ENCODE measurements around the gene UVSSA. TPM values are rescaled to one million over a fixed set of nuclear protein-coding genes. Genes with fewer than 3 reads are reported as not detected.
"Not testable (repeated sequence)": the region's sequence is repeated elsewhere in the genome, so short reads cannot be mapped to it uniquely, and the experiment has no call there.

Gene UVSSA
- total and polyA plus RNA-seq, 2 experiments from 2014 or later, result 2.9 to 4.1 TPM

GRCh38 chr4:1331591-1332353 is 15.2 kb upstream of the UVSSA start:
- DNase-seq, result no peak
- no peak overlapping the region for H3K27ac ChIP-seq
- H3K9me2 ChIP-seq (ENCODE audit: insufficient read depth), result no peaks in the 10 kb centered on the region
- H3F3A ChIP-seq (ENCODE audit: insufficient read depth), result peaks cover 34% of the 10 kb centered on the region
- in situ Hi-C loops (cut with MboI), result no loop called here
- H4K20me1 ChIP-seq (ENCODE audit: insufficient read depth), result no peaks in the 10 kb centered on the region
- no peak overlapping the region for H2AFZ ChIP-seq
- no peak overlapping the region for H3K9ac ChIP-seq
- H3K4me2 ChIP-seq (ENCODE audit: unreplicated experiment), result no peak overlapping the region
- H3K79me2 ChIP-seq (ENCODE audit: insufficient read depth), result peaks cover 50% of the 10 kb centered on the region
- no peaks in the 10 kb centered on the region for H3K4me1 ChIP-seq (ENCODE audit: insufficient read depth)
- H3K4me3 ChIP-seq, result no peak overlapping the region
- no peaks in the 10 kb centered on the region for H3K27me3 ChIP-seq (replicated peaks; ENCODE audit: insufficient read depth)
- no peaks in the 10 kb centered on the region for H3K9me3 ChIP-seq (ENCODE audit: low read depth)
- H3K36me3 ChIP-seq (ENCODE audit: low read depth), result peaks cover 18% of the 10 kb centered on the region; the same call in 1 of the 2 replicates
- no peak for TF ChIP-seq EZH2phosphoT487 (IDR thresholded peaks at IDR 0.05; ENCODE audit: insufficient read depth, low read depth)
- no peak for TF ChIP-seq EZH2 (IDR thresholded peaks at IDR 0.05; ENCODE audit: insufficient read depth, poor library complexity, severe bottlenecking)
- 82 to 83% methylated on average over 19 to 21 of the region's 21 CpGs for WGBS, 2 experiments (ENCODE audit: low coverage in 1 of 2, low lambda C conversion rate in 2 of 2, missing lambda C conversion rate in 2 of 2)

- peaks cover 50% of the 10 kb centered on the region for H3K79me2 ChIP-seq (ENCODE audit: insufficient read depth)
- H3K9ac ChIP-seq, result no peak overlapping the region
- H3K9me2 ChIP-seq (ENCODE audit: insufficient read depth), result no peaks in the 10 kb centered on the region
- TF ChIP-seq EZH2phosphoT487 (IDR thresholded peaks at IDR 0.05; ENCODE audit: insufficient read depth, low read depth) (no peak), EZH2 (IDR thresholded peaks at IDR 0.05; ENCODE audit: insufficient read depth, poor library complexity, severe bottlenecking) (no peak)
- H3K27me3 ChIP-seq (replicated peaks; ENCODE audit: insufficient read depth), result no peaks in the 10 kb centered on the region
- no peak overlapping the region for H3K4me3 ChIP-seq
- peaks cover 21% of the 10 kb centered on the region; the same call in 1 of the 2 replicates for H3K36me3 ChIP-seq (ENCODE audit: low read depth)
- no peak overlapping the region for H2AFZ ChIP-seq
- 69 to 72% methylated on average over 12 to 13 of the region's 13 CpGs for WGBS, 2 experiments (ENCODE audit: low coverage in 1 of 2, low lambda C conversion rate in 2 of 2, missing lambda C conversion rate in 2 of 2)
- no peak overlapping the region for H3K4me2 ChIP-seq (ENCODE audit: unreplicated experiment)
- no peak for DNase-seq
- no peaks in the 10 kb centered on the region for H4K20me1 ChIP-seq (ENCODE audit: insufficient read depth)
- H3F3A ChIP-seq (ENCODE audit: insufficient read depth), result peaks cover 31% of the 10 kb centered on the region
- in situ Hi-C loops (cut with MboI), result no loop called here
- no peak overlapping the region for H3K27ac ChIP-seq
- no peaks in the 10 kb centered on the region for H3K9me3 ChIP-seq (ENCODE audit: low read depth)
- H3K4me1 ChIP-seq (ENCODE audit: insufficient read depth), result no peaks in the 10 kb centered on the region
Measured at GRCh38 chr4:1332686-1333085, 14.3 kb upstream of the UVSSA start.

GRCh38 chr4:1333256-1333655 is 13.8 kb upstream of the UVSSA start:
- Histone ChIP-seq H3K36me3 (ENCODE audit: low read depth) (peaks cover 18% of the 10 kb centered on the region; the same call in 1 of the 2 replicates), H3K9me3 (ENCODE audit: low read depth) (no peaks in the 10 kb centered on the region), H3K9me2 (ENCODE audit: insufficient read depth) (no peaks in the 10 kb centered on the region), H4K20me1 (ENCODE audit: insufficient read depth) (no peaks in the 10 kb centered on the region), H3K79me2 (ENCODE audit: insufficient read depth) (peaks cover 50% of the 10 kb centered on the region), H2AFZ (no peak overlapping the region), H3K4me3 (no peak overlapping the region), H3K4me2 (ENCODE audit: unreplicated experiment) (no peak overlapping the region), H3K4me1 (ENCODE audit: insufficient read depth) (no peaks in the 10 kb centered on the region), H3K27me3 (replicated peaks; ENCODE audit: insufficient read depth) (no peaks in the 10 kb centered on the region), H3K27ac (no peak overlapping the region), H3F3A (ENCODE audit: insufficient read depth) (peaks cover 28% of the 10 kb centered on the region), H3K9ac (no peak overlapping the region)
- TF ChIP-seq EZH2phosphoT487 (IDR thresholded peaks at IDR 0.05; ENCODE audit: insufficient read depth, low read depth) (no peak), EZH2 (IDR thresholded peaks at IDR 0.05; ENCODE audit: insufficient read depth, poor library complexity, severe bottlenecking) (no peak)
- 98 to 100% methylated on average over 8 of the region's 8 CpGs for WGBS, 2 experiments (ENCODE audit: low coverage in 1 of 2, low lambda C conversion rate in 2 of 2, missing lambda C conversion rate in 2 of 2)
- in situ Hi-C loops (cut with MboI), result no loop called here
- no peak for DNase-seq

GRCh38 chr4:1333851-1334578 is 13.0 kb upstream of the UVSSA start:
- H4K20me1 ChIP-seq (ENCODE audit: insufficient read depth); H3K4me1 ChIP-seq (ENCODE audit: insufficient read depth); in situ Hi-C loops (cut with MboI); H3K9me3 ChIP-seq (ENCODE audit: low read depth); DNase-seq; H2AFZ ChIP-seq; H3K27ac ChIP-seq; H3K4me2 ChIP-seq (ENCODE audit: unreplicated experiment); H3K9me2 ChIP-seq (ENCODE audit: insufficient read depth); H3K9ac ChIP-seq; H3K27me3 ChIP-seq (replicated peaks; ENCODE audit: insufficient read depth); H3K4me3 ChIP-seq: not testable (repeated sequence)
- WGBS, 2 experiments (ENCODE audit: low coverage in 1 of 2, low lambda C conversion rate in 2 of 2, missing lambda C conversion rate in 2 of 2), result 79 to 89% methylated on average over 6 to 12 of the region's 12 CpGs
- H3K79me2 ChIP-seq (ENCODE audit: insufficient read depth), result peaks cover 50% of the 10 kb centered on the region
- H3F3A ChIP-seq (ENCODE audit: insufficient read depth), result peaks cover 29% of the 10 kb centered on the region
- peaks cover 22% of the 10 kb centered on the region for H3K36me3 ChIP-seq (ENCODE audit: low read depth)
